Liver (tissue), 9 donors: ENCODE measurements around the gene SAMD8. TPM values are rescaled to one million over a fixed set of nuclear protein-coding genes. Genes with fewer than 3 reads are reported as not detected.

Experiments
- DNase-seq: peaks from one replicate; pipeline ENCODE4 v3.0.0-alpha.2; 2017; ENCODE audit warnings: low spot score
- H3K27ac ChIP-seq, 2 donors: one replicate each; pipeline ENCODE4 v1.7.0; 2013; ENCODE audit warnings: inconsistent platforms in 2 of 2, low read length in 2 of 2, control low read depth in 1 of 2, low read depth in 1 of 2, mild to moderate bottlenecking in 1 of 2
- H3K27me3 ChIP-seq, 4 donors: one replicate each; pipeline versions ENCODE4 v1.6.1 to v1.7.0; 2013; ENCODE audit warnings: low read length in 3 of 4, inconsistent platforms in 1 of 4, mild to moderate bottlenecking in 1 of 4, moderate library complexity in 1 of 4; ENCODE audit not compliant: control insufficient read depth in 4 of 4, insufficient read depth in 4 of 4
- H3K36me3 ChIP-seq, 4 donors: one replicate each; pipeline versions ENCODE4 v1.6.1 to v1.7.0; 2013; ENCODE audit warnings: low read length in 3 of 4, mild to moderate bottlenecking in 3 of 4, low read depth in 1 of 4, moderate library complexity in 1 of 4; ENCODE audit not compliant: control insufficient read depth in 4 of 4, insufficient read depth in 3 of 4
- H3K4me1 ChIP-seq, 4 donors: one replicate each; pipeline versions ENCODE4 v1.6.1 to v1.7.0; 2013; ENCODE audit warnings: low read length in 3 of 4, mild to moderate bottlenecking in 3 of 4, moderate library complexity in 1 of 4; ENCODE audit not compliant: control insufficient read depth in 4 of 4, insufficient read depth in 4 of 4
- H3K4me3 ChIP-seq, 3 donors: one replicate each; pipeline versions ENCODE4 v1.6.1 to v1.7.0; 2013; ENCODE audit warnings: low read length in 3 of 3, control low read depth in 1 of 3, low read depth in 1 of 3, mild to moderate bottlenecking in 1 of 3
- H3K9ac ChIP-seq, 2 donors: one replicate each; pipeline ENCODE4 v1.7.0; 2013; ENCODE audit warnings: low read length in 2 of 2, mild to moderate bottlenecking in 2 of 2, moderate library complexity in 2 of 2, control low read depth in 1 of 2, low read depth in 1 of 2
- H3K9me3 ChIP-seq, 4 donors: one replicate each; pipeline versions ENCODE4 v1.6.1 to v1.7.0; 2013; ENCODE audit warnings: low read length in 3 of 4; ENCODE audit not compliant: control insufficient read depth in 4 of 4
- CTCF ChIP-seq: fragments of 150-350 bp; IDR thresholded peaks from 2 replicates; pipeline ENCODE4 v1.5.1; 2017; ENCODE audit warnings: improper control_type of control experiment, low read depth, low read length; ENCODE audit not compliant: missing input control
- FOXA1 ChIP-seq: IDR thresholded peaks from 2 replicates; pipeline ENCODE4 v1.6.1; 2016; ENCODE audit warnings: antibody characterized with exemption
- FOXA2 ChIP-seq: IDR thresholded peaks from 2 replicates; pipeline ENCODE4 v1.6.1; 2016; ENCODE audit warnings: antibody characterized with exemption
- GABPA ChIP-seq, 2 donors: IDR thresholded peaks in 1 of 2; conservative IDR thresholded peaks in 1 of 2; 2 replicates each; pipeline ENCODE4 v1.6.1; 2016; ENCODE audit warnings: antibody characterized with exemption in 2 of 2, mild to moderate bottlenecking in 1 of 2, moderate library complexity in 1 of 2
- HNF4A ChIP-seq, 2 donors: conservative IDR thresholded peaks; 2 replicates each; pipeline ENCODE4 v1.6.1; 2016; ENCODE audit warnings: antibody characterized with exemption in 2 of 2, mild to moderate bottlenecking in 2 of 2
- HNF4G ChIP-seq: IDR thresholded peaks from 2 replicates; pipeline ENCODE4 v1.6.1; 2016; ENCODE audit warnings: antibody characterized with exemption
- JUND ChIP-seq, 2 donors: IDR thresholded peaks; 2 replicates each; pipeline ENCODE4 v1.6.1; 2016; ENCODE audit warnings: antibody characterized with exemption in 2 of 2
- MAX ChIP-seq: IDR thresholded peaks from 2 replicates; pipeline ENCODE4 v1.6.1; 2016; ENCODE audit warnings: antibody characterized with exemption
- NR2F2 ChIP-seq: IDR thresholded peaks from 2 replicates; pipeline ENCODE4 v1.6.1; 2016; ENCODE audit warnings: antibody characterized with exemption
- RAD21 ChIP-seq, 2 donors: IDR thresholded peaks; 2 replicates each; pipeline ENCODE4 v1.6.1; 2016; ENCODE audit warnings: antibody characterized with exemption in 2 of 2, mild to moderate bottlenecking in 2 of 2
- REST ChIP-seq: IDR thresholded peaks from 2 replicates; pipeline ENCODE4 v1.6.1; 2016; ENCODE audit warnings: antibody characterized with exemption, mild to moderate bottlenecking
- RXRA ChIP-seq, 2 donors: IDR thresholded peaks; 2 replicates each; pipeline ENCODE4 v1.6.1; 2017 to 2018; ENCODE audit warnings: antibody characterized with exemption in 2 of 2, mild to moderate bottlenecking in 1 of 2
- SP1 ChIP-seq: IDR thresholded peaks from 2 replicates; pipeline ENCODE4 v1.6.1; 2018; ENCODE audit warnings: antibody characterized with exemption, mild to moderate bottlenecking
- TAF1 ChIP-seq: conservative IDR thresholded peaks from 2 replicates; pipeline ENCODE4 v1.6.1; 2016; ENCODE audit warnings: antibody characterized with exemption, mild to moderate bottlenecking
- YY1 ChIP-seq: IDR thresholded peaks from 2 replicates; pipeline ENCODE4 v1.6.1; 2016; ENCODE audit warnings: antibody characterized with exemption, mild to moderate bottlenecking
- ZBTB33 ChIP-seq: IDR thresholded peaks from 2 replicates; pipeline ENCODE4 v1.6.1; 2016; ENCODE audit warnings: antibody characterized with exemption
- WGBS: extraction: QIAGEN DNeasy Blood & Tissue Kit; methylation state at CpG from one replicate; pipeline ENCODE4 v1.1.7; 2013; 5-methylcytosine and 5-hydroxymethylcytosine counted together
- polyA plus RNA-seq, 2 donors: library from polyadenylated mRNA; stranded (reverse) in 1 of 2; unstranded in 1 of 2; fragments of 200-250 nt in 1 of 2; fragments of >200 nt in 1 of 2; fragmentation: Nextera tagmentation in 1 of 2; extraction: Ambion mirVana in 1 of 2; gene quantifications; one replicate each; pipeline versions ENCODE4 v1.2.1 to v1.2.3, GENCODE V29; 2013 to 2015
- total RNA-seq, 2 donors: library from RNA; depleted of rRNA; stranded (reverse); fragments of >200 nt; gene quantifications; one replicate each; pipeline ENCODE4 v1.2.3, GENCODE V29; 2014
- TF ChIP-seq, protein P1 (sequence below): IDR thresholded peaks from 2 replicates; pipeline ENCODE4 v1.6.1; 2016; ENCODE audit warnings: antibody characterized with exemption
- donor health status: healthy.
- donor health status: healthy.
- donor health status: healthy.
- donor health status: healthy.
- donor health status: healthy.

SAMD8 gene
- total and polyA plus RNA-seq, 4 donors = 2.8 to 10.3 (median 4.1) TPM

GRCh38 chr10:75175046-75175445 is 63.6 kb downstream of the SAMD8 start:
- 99% methylated on average over 2 of the region's 2 CpGs for WGBS
- no peak for DNase-seq
- Histone ChIP-seq H3K9ac (no peak overlapping the region), H3K4me3 (no peak overlapping the region), H3K9me3 (no peaks in the 10 kb centered on the region), H3K36me3 (peaks cover 0 to 14% (median 2%) of the 10 kb centered on the region in 4 donors), H3K27ac (no peak overlapping the region), H3K4me1 (no peaks in the 10 kb centered on the region), H3K27me3 (no peaks in the 10 kb centered on the region)
- TF ChIP-seq REST (no peak), TAF1 (no peak), NR2F2 (no peak), HNF4G (no peak), JUND (IDR thresholded peaks at IDR 0.05) (no peak), RAD21 (IDR thresholded peaks at IDR 0.05) (no peak)

GRCh38 chr10:75176046-75176445 is 64.6 kb downstream of the SAMD8 start:
- Histone ChIP-seq H3K27ac (no peak overlapping the region), H3K9ac (no peak overlapping the region), H3K4me1 (no peaks in the 10 kb centered on the region), H3K27me3 (no peaks in the 10 kb centered on the region), H3K4me3 (no peak overlapping the region), H3K9me3 (no peaks in the 10 kb centered on the region), H3K36me3 (peaks cover 0 to 14% (median 2%) of the 10 kb centered on the region in 4 donors)
- TF ChIP-seq FOXA1 (no peak), SP1 (no peak), HNF4A (conservative IDR thresholded peaks at IDR 0.05) (no peak), RXRA (IDR thresholded peaks at IDR 0.05) (no peak), HNF4G (no peak), YY1 (no peak), REST (no peak), JUND (IDR thresholded peaks at IDR 0.05) (no peak), MAX (no peak), CTCF (no peak), NR2F2 (no peak), GABPA (IDR thresholded peaks at IDR 0.05 in 1 of 2, conservative IDR thresholded peaks at IDR 0.05 in 1 of 2) (no peak), TAF1 (no peak), FOXA2 (no peak), ZBTB33 (no peak)
- TF ChIP-seq, protein P1, sequence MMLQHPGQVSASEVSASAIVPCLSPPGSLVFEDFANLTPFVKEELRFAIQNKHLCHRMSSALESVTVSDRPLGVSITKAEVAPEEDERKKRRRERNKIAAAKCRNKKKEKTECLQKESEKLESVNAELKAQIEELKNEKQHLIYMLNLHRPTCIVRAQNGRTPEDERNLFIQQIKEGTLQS = no peak
- DNase-seq = no peak
- WGBS = 92% methylated on average over 6 of the region's 6 CpGs
